Endothelial cell of umbilical vein (primary cell): ENCODE measurements around the gene OAS3.

ENCODE experiments used
- CTCF ChIP-seq, 2 donors: IDR thresholded peaks; 1 replicate in 1 of 2; 2 replicates in 1 of 2; pipeline ENCODE4 v1.5.1; 2011; ENCODE audit warnings: low read length in 2 of 2, mild to moderate bottlenecking in 2 of 2, moderate library complexity in 2 of 2, control low read depth in 1 of 2, inconsistent platforms in 1 of 2, low read depth in 1 of 2; ENCODE audit not compliant: insufficient read depth in 1 of 2; ENCODE audit errors: extremely low read depth in 1 of 2
- EZH2 ChIP-seq: IDR thresholded peaks from 2 replicates; pipeline ENCODE4 v1.6.1; 2012; ENCODE audit warnings: borderline replicate concordance, low read depth, mild to moderate bottlenecking, moderate library complexity, low read length, inconsistent platforms; ENCODE audit not compliant: severe bottlenecking
- JUN ChIP-seq: IDR thresholded peaks from 2 replicates; pipeline ENCODE4 v1.6.1; 2011; ENCODE audit warnings: borderline replicate concordance, low read depth; ENCODE audit not compliant: insufficient read length, insufficient read depth
- POLR2A ChIP-seq: IDR thresholded peaks from 2 replicates; pipeline ENCODE4 v1.6.1; 2012; ENCODE audit warnings: low read depth, mild to moderate bottlenecking, control low read depth, low read length
- POLR2AphosphoS5 ChIP-seq: IDR thresholded peaks from 2 replicates; pipeline ENCODE4 v1.6.1; 2012; ENCODE audit warnings: low read depth, mild to moderate bottlenecking, control low read depth, low read length, moderate library complexity; ENCODE audit not compliant: insufficient read depth

GRCh38 chr12:113005762-113006161 is 67.5 kb downstream of the OAS3 start:
- peak; percentile 19 to 30 for TF ChIP-seq CTCF (IDR thresholded peaks at IDR 0.05; ENCODE audit: extremely low read depth in 1 of 2, insufficient read depth in 1 of 2, low read depth in 1 of 2, low read length in 2 of 2)
- TF ChIP-seq JUN, result no peak
- no peak for TF ChIP-seq POLR2AphosphoS5
- TF ChIP-seq POLR2A, result no peak
- TF ChIP-seq EZH2, result no peak
